SKM-1 treated with dmso at 0.1 percent for 144 hours (cell line): ENCODE results near the gene BORCS5.

Experiments used
- DNase-seq: peaks from one replicate; lab custom pipeline; 2025; ENCODE audit not compliant: unreplicated experiment; lab: John Stamatoyannopoulos, UW

The BORCS5 gene

DNA sequence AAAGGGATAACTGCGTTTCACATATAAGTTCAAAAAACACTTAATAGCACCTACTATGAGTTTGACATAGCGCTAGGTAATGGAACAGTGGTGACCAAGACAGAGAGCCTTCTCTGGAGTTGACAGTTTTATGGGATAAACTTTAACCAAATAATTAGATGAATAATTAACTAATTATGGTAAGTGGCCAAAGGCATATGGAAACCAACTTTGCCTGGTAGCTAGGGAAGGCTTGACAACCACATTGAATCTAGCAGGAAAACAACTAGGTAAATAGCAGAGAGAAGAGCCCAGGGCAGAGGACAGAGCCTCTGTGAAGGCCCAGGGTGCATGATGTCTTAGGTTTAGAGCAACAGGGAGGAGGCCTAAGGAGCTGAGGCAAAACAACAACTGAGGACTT, 153.7 kb downstream of the BORCS5 start:
- DNase-seq, result no peak

DNA sequence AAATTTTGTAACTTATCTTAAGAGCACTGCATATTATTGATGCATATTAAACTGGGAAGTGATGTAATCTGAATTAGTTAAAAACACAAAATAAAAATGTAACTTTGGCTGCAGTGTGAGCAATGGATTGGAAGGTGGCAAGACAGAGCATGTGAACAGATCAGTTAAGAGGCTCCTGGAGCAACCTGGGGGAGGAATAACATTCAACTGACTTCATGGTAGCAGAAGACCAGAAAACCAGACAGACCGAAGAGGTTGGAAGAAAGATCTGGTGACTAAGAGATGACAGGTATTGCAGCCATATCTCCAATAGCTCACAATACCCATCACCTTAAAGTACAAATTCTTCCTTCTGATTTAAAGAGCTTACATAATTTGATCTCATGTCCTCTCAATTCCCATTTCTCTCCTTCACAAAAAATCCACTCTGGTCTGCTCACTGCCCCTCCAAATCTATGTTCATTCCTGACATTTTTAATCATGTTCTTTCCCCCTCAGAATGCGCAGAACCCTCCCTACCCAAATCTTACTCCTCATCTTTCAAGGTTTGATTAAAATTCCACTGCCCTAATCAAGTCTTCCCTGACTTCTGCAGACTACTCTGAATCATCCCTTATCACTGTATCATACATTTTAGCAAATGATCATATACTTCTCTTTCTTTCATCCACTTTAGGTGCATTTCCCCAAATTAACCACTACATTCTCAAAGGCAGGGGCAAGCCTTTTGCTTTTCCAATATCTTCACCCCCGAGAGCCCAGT, 154.3 kb downstream of the BORCS5 start:
- DNase-seq, result no peak

DNA sequence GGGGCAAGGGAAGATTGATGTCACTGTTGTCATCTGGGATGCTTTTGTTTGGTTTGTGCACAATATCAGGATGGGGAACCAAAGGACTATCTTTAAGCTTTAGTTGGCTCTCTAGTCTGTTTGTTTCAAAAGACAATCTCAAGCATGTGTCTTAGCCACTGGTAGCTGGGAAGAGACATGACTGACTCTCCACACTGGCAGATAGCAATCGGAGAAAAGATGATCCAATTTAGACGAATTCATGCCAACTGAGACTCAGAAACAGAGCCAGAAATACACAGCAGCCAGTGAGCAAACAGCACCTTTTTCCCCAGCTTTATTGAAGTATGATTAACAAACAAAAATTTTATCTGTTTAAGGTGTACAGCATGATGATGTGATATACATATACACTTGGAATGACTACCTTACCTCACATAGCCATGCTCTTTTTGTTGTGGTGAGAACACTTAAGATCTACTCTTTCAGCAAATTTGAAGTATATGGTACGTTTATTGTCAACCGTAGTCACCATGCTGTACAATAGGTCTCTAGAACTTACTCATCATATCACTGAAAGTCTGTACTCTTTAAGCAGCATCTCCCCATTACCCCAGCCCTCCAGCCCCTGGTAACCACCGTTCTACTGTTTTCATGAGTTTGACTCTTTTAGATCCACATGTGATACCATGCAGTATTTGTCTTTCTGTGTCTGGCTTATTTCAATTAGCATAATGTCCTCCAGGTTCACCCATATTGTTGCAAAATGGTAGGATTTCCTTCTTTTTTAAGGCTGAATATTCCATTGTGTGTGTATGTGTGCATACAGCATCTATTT, 155.2 kb downstream of the BORCS5 start:
- no peak for DNase-seq

DNA sequence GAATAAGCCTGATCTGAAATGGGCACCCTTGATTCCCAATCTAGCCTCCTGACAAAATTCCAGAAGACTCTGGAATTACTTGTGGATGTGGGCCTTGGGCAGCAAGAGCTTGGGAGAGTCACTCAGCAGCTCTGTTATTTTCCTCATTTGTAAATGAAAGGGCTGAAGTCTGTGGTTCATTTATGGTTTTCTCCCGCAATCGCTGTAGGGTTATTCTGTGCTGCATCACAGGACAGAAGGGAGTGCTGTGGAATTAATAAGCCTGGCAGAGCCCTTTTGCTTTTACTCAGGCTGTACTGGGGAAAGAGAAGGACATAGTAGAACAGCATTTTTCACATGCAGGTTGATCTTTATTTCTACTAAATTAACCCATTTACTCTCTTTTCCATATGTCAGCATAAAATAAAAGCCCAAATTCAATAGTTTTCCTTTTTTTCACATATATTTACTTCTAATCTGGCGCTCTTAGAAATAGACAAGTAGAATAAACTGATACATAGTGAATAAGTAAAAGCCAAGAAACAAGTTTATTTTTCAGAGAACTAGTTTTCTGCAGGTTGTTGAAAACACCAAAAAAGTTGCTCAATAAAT, 156.6 kb downstream of the BORCS5 start:
- no peak for DNase-seq

DNA sequence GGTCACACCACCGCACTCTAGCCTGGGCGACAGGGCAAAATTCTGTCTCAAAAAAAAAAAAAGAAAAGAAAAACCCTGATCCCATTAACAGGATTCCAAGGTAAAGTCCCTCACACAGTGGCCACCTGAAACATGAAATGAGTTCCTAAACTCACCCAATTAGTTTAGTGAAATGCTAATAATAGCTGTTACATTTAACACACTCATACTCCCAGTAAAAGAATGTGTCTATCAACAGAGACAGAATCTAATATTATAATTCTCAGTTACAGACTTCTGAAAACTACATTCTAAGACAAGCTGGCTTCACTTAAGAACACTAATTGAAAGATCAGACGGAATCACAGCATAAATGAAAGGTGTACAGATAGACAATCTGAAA, 161.6 kb downstream of the BORCS5 start:
- no peak for DNase-seq

DNA sequence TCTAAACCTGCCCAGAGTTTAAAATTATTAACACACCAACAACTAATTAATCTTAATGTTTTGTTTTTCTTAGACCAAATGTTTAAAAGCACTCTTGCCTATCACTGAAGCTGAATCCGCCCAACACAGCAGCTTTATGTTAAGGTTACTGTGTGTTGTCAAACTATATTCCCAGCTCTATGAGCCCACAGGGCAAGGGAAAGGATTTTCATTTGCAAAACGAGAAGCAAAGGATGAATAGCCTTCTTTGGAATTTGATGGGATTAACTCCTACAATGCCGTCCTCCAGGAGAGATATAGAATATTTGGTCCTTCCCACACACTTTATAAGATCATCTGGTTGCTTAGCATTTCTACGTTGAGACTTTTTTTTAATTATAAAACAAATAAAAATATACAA, 162.0 kb downstream of the BORCS5 start:
- no peak for DNase-seq
